ENCODE data around the gene ZNF212.

ZNF212 gene

GRCh38 chr7:149289856-149290255 is 50.4 kb downstream of the ZNF212 start:
- DNase-seq = no peak

GRCh38 chr7:149291036-149291780 is 51.8 kb downstream of the ZNF212 start:
- DNase-seq = no peak

- DNase-seq = no peak
Measured at GRCh38 chr7:149291781-149292461, 52.5 kb downstream of the ZNF212 start.

GRCh38 chr7:149292462-149292823 is 53.0 kb downstream of the ZNF212 start:
- DNase-seq = no peak

- no peak for DNase-seq
Measured at GRCh38 chr7:149293338-149293737, 53.9 kb downstream of the ZNF212 start.

- no peak for DNase-seq
Measured at GRCh38 chr7:149293946-149294633, 54.6 kb downstream of the ZNF212 start.

- no peak for DNase-seq
Measured at GRCh38 chr7:149294634-149295480, 55.4 kb downstream of the ZNF212 start.

GRCh38 chr7:149295481-149295850 is 56.0 kb downstream of the ZNF212 start:
- no peak for DNase-seq

- DNase-seq = no peak
Measured at GRCh38 chr7:149296368-149296767, 56.9 kb downstream of the ZNF212 start.

- DNase-seq = no peak
Measured at GRCh38 chr7:149297034-149297755, 57.7 kb downstream of the ZNF212 start.

- no peak for DNase-seq
Measured at GRCh38 chr7:149300620-149301285, 61.3 kb downstream of the ZNF212 start.

GRCh38 chr7:149302222-149302621 is 62.8 kb downstream of the ZNF212 start:
- DNase-seq = no peak

- DNase-seq = no peak
Measured at GRCh38 chr7:149302865-149303264, 63.4 kb downstream of the ZNF212 start.

GRCh38 chr7:149304006-149304405 is 64.6 kb downstream of the ZNF212 start:
- DNase-seq = no peak

Measured in CD4-positive, alpha-beta T cell treated with Interleukin-17A for 1 hour (primary cell).